ENCODE data around the gene NR5A2.

Gene NR5A2

DNA sequence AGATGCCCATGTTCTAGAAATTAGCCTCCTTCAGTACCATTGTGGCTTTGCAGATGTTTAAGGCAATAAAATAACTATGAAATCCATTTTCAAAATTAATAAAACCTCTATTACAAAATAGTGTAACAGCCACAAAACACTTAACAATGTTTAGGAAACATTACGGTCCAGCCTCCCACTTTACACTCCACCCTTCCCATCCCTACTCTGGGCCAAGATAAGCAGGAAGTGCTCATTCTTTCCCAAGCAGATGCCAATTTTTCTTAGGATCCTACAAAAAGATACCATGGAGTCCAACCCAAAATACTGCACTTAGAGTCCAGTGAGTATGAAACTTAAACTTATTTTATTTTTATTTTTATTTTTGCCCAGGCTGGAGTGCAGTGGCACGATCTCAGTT, 150.8 kb downstream of the NR5A2 start:
- CTCF ChIA-PET: no interaction called here
- TF ChIP-seq, protein P1, sequence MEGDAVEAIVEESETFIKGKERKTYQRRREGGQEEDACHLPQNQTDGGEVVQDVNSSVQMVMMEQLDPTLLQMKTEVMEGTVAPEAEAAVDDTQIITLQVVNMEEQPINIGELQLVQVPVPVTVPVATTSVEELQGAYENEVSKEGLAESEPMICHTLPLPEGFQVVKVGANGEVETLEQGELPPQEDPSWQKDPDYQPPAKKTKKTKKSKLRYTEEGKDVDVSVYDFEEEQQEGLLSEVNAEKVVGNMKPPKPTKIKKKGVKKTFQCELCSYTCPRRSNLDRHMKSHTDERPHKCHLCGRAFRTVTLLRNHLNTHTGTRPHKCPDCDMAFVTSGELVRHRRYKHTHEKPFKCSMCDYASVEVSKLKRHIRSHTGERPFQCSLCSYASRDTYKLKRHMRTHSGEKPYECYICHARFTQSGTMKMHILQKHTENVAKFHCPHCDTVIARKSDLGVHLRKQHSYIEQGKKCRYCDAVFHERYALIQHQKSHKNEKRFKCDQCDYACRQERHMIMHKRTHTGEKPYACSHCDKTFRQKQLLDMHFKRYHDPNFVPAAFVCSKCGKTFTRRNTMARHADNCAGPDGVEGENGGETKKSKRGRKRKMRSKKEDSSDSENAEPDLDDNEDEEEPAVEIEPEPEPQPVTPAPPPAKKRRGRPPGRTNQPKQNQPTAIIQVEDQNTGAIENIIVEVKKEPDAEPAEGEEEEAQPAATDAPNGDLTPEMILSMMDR (IDR thresholded peaks at IDR 0.05; ENCODE audit: insufficient read depth, low read length, missing control alignments): no peak
- DNase-seq (ENCODE audit: low read depth, low spot score): no peak
- H3K4me3 ChIP-seq (ENCODE audit: low read depth, low read length): no peak overlapping the region
- POLR2A ChIA-PET: no interaction called here

DNA sequence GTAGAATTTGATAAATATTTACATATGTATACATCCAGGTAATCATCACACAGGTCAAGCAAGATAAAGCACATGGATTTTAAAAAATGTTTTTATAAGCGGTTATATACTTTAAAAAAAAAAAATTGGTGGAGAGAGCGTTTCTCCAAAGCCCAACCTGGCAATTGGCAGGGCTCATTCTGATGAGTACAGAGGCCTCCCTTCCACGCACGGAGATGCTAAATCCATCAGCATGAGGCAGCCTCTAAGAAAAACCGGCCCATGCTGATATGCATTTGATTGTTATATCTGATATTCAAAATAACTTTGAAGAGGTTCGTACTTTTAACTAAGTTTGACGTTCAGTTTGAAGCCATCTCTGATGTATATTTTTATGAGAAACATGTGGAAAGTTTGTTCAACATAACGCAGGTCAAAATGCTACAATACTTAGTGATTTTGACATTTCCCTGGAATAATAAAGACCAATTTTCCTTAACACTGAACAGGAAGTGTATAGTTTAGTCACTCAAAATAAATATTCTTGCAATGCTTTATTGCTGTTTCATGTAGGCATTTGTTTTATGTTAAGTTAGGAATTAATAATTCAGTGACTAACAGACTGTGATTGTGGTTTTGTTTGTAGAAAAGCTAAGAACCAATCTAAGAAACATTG, 151.7 kb downstream of the NR5A2 start:
- ChIA-PET POLR2A (no interaction called here), CTCF (no interaction called here)
- H3K4me3 ChIP-seq (ENCODE audit: low read depth, low read length): no peak overlapping the region
- no peak for DNase-seq (ENCODE audit: low read depth, low spot score)
- TF ChIP-seq, protein P1 (IDR thresholded peaks at IDR 0.05; ENCODE audit: insufficient read depth, low read length, missing control alignments): no peak

DNA sequence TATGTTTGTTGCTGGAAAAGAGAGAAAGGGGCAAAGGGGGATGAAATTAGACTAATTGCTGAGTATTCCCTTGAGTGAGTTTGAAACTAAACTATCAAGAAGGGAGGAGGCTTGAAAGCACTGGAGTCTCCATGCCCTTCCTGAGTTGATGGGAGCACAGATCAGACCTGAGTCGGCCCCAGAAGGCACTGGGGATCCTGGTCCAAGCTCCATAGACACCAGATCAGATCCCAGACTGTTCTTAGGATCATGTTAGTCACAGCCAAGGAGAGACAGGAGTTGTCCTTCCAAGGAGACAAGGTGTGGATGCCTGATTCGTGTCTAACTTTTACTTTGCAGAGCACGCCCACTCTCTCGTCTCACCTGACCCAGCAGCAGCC, 152.3 kb downstream of the NR5A2 start:
- POLR2A ChIA-PET: no interaction called here
- no peak for DNase-seq (ENCODE audit: low read depth, low spot score)
- H3K4me3 ChIP-seq (ENCODE audit: low read depth, low read length): no peak overlapping the region
- TF ChIP-seq, protein P1 (IDR thresholded peaks at IDR 0.05; ENCODE audit: insufficient read depth, low read length, missing control alignments): no peak
- CTCF ChIA-PET: no interaction called here

DNA sequence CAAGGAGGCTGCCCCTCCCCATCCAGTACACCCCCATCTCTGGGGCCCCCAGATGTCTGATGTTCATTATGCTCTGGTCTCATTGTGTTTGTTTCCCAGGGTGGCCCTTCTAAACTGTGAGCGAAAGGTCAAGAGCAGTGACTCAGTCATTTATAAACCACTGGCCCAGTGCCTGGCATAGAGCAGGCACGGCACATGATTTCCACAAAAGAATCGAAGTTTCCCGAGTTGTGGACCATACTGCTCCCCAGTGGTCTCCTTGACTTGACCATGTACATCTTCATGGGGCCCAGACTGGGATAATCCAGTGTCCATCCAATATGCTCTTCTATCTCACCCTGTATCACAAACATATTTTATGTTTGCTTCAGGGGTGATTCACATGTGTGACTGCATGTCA, 153.3 kb downstream of the NR5A2 start:
- H3K4me3 ChIP-seq (ENCODE audit: low read depth, low read length): no peak overlapping the region
- CTCF ChIA-PET: no interaction called here
- no peak for DNase-seq (ENCODE audit: low read depth, low spot score)
- POLR2A ChIA-PET: no interaction called here
- TF ChIP-seq, protein P1 (IDR thresholded peaks at IDR 0.05; ENCODE audit: insufficient read depth, low read length, missing control alignments): no peak

DNA sequence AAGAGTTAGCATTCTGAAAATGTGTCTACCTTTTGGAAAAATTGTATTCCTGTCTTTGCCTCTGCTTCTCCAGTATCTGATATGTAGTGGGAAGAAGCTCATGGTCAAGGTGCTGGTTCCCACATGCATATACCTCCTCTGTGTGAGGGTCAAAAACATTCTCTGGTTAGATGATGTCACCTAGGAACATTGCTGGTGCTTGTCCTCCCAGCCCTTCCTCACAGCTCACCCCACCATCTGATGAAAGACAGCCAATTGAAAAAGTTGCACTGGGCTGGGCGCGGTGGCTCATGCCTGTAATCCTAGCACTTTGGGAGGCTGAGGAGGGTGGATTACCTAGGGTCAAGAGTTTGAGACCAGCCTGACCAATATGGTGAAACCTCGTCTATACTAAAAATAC, 154.4 kb downstream of the NR5A2 start:
- CTCF ChIA-PET: interaction anchor here (0.8 to 1.2 kb wide), 2 partner anchors 30 to 43 kb away, joined by 3 read pairs; no protein-coding TSS in a partner anchor
- POLR2A ChIA-PET: no interaction called here
- no peak for DNase-seq (ENCODE audit: low read depth, low spot score)
- no peak overlapping the region for H3K4me3 ChIP-seq (ENCODE audit: low read depth, low read length)
- TF ChIP-seq, protein P1 (IDR thresholded peaks at IDR 0.05; ENCODE audit: insufficient read depth, low read length, missing control alignments): no peak

DNA sequence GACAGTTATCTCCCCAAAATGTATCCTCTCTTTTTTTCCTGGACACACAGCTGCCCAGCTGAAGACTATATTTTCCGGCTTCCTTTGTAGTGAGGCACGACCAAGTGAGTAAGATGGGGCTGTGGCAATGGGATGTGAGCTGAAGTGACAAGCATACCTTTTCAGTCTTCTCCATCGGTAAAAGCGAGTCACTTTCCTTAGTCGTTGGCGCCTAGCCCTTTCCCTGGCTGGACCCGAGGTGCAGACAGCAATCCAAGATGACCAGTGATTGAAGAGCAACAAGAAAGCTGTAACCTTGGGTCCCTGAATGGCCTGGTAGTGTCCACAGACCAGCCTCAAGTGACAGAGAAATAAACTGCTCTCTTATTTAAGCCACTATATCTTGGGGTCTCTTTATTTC, 155.2 kb downstream of the NR5A2 start:
- TF ChIP-seq, protein P1 (IDR thresholded peaks at IDR 0.05; ENCODE audit: insufficient read depth, low read length, missing control alignments): no peak
- POLR2A ChIA-PET: no interaction called here
- CTCF ChIA-PET: interaction anchor here (1.5 kb wide), 1 partner anchor 43 kb away, joined by 4 read pairs; no protein-coding TSS in a partner anchor
- DNase-seq (ENCODE audit: low read depth, low spot score): no peak
- no peak overlapping the region for H3K4me3 ChIP-seq (ENCODE audit: low read depth, low read length)

Data from AG04449 (cell line).